Parietal lobe (tissue), 2 donors: ENCODE measurements around the gene TCF12. TPM values are rescaled to one million over a fixed set of nuclear protein-coding genes. Genes with fewer than 3 reads are reported as not detected.

ENCODE experiments used
- small RNA-seq: library from RNA; depleted of rRNA; stranded (forward); fragments of <200 nt; gene quantifications from one replicate; pipeline ENCODE3, GENCODE V24; 2014; ENCODE audit warnings: low replicate concordance
- total RNA-seq: library from RNA; depleted of rRNA; stranded (reverse); fragments of >200 nt; gene quantifications from one replicate; pipeline ENCODE4 v1.2.3, GENCODE V29; 2014

Gene TCF12
- total RNA-seq = 253 TPM

DNA sequence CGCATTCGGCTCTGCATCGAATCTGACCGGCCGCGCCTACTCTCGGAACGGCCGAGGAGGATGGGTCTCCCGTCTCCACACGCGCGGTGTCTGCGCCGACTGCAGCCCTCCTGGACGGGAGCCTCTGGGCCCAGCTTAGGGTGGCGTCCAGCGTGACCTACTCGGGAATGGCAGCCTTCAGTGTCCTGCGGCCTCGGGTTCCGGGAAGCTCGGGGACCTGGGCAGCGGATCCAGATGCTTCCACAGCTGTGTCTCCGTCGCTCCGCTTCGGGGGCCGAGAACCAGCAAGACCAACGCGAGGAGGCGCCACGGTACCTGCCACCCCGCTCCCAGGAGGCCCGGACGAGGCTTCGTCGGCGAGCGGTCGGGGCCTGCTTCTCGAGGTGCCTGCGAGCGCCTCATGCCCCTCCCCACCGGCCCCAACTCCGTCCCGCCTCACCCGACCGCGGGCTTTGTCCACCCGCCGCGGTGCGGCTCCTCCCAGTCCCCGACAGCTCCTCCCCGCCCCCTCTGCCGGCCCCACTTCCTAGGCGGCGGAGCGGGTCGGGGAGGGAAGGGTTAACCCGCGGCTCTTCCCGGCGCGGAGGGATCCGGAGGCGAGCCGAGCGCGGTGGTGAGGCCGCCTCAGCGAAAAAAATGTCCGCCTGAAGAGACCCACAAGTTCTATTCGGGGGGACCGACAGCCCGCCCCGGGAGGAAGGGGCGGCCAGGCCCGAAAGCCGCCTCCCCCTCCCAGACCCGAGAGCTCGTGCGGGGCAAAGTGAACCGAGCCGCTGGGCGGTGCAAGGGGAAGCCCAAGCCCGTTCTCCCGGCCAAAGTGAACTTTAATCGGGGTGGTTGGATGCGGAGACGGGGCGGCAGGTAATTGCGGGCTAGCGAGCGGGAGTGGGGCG lies at the start of gene TCF12:
Gene TCF12 (plus strand): TSS at position 599 of the 893 bp plus-strand sequence. CDS start 1,270 bp downstream, outside the sequence.

Small RNA genes lying within 50 kb of the gene (small RNA-seq; reads per million reads assigned to genes)
- gene RF01210 = not detected

Other genes starting within 250 kb of the TCF12 start
- gene ZNF280D, start 185.1 kb upstream of the TCF12 start, total RNA-seq = 167 TPM